GM15510 (cell line): ENCODE data around the gene TMEM14A.

ENCODE experiments used
- POLR2A ChIP-seq: IDR thresholded peaks from 3 replicates; pipeline ENCODE4 v1.6.1; 2011; ENCODE audit warnings: borderline replicate concordance; ENCODE audit not compliant: insufficient read length; ENCODE audit errors: extremely low read depth

The TMEM14A gene

DNA sequence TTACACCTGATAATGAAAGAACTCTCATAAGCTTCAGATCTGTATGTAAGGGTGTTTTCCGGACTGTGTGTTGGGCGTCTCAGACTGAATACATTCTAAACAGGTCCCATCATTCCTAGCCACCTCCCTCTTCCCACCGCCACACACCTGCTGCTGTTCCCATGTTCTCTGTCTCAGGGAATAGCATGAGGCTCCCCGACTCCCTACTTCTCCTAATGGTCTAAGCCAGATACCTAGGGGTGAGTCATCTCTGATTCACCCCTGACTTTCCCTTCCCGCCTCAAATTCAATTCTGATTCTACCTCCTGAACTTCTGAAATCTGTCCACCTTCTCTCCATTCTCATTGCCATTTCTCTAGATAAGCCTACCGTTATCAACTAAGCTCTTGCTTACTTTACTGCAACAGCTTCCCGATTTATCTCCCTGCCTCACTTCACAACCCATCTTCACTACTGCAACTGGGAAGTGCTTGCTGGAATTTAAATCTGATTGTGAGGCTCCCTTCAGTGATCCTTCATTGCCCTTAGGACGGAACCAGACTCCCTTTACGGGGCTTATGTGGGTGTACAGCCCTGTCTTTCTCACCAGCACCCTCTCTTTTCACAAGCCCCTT, 1.6 kb downstream of the TMEM14A start:
- no peak for TF ChIP-seq POLR2A

- no peak for TF ChIP-seq POLR2A
Measured at GRCh38 chr6:52674666-52675065, 3.8 kb downstream of the TMEM14A start.

- no peak for TF ChIP-seq POLR2A
Measured at GRCh38 chr6:52675372-52675771, 4.5 kb downstream of the TMEM14A start.

- TF ChIP-seq POLR2A, result no peak
Measured at GRCh38 chr6:52681416-52681815, 10.5 kb downstream of the TMEM14A start.

GRCh38 chr6:52686878-52687699, 16.2 kb downstream of the TMEM14A start:
- no peak for TF ChIP-seq POLR2A

- TF ChIP-seq POLR2A, result no peak
Measured at GRCh38 chr6:52689857-52690256, 18.9 kb downstream of the TMEM14A start.

DNA sequence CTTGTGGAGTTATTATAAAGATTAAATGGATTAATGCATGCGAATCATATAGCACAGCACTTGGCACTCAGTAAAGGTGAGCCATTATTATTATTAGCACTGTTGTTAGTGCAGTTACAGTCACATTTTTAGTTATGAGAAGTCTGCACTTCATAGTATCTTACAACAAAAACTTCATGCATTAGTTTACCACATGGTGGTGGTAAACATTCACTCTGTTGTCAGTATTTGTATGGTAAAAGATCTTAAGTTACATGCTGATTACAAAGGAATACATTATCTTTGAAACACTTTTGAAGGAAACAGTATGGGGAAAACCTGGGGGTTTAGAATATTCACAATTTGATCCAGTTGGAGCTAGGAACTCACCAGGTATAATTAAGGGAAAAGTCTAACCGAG, 20.8 kb downstream of the TMEM14A start:
- no peak for TF ChIP-seq POLR2A

GRCh38 chr6:52693773-52694172, 22.9 kb downstream of the TMEM14A start:
- no peak for TF ChIP-seq POLR2A

- no peak for TF ChIP-seq POLR2A
Measured at GRCh38 chr6:52694404-52694803, 23.5 kb downstream of the TMEM14A start.

DNA sequence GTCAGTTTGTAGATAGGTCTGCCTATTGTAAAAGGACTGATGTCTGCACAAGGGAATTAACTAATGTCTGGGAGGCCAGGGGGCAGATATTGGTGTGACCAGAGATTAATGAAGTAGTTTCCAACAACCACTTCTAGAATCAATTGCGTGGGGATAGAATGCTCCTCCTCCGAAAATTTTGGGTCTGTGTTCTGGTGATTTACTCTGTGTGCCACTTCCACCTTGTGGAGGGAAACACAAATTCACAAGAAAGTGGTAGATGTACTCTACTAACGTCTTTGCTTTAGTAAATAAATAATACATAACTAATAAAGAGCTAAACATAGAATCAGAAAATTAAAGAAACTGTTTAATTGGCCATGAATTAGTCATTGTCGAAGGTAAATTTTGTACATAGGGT, 25.5 kb downstream of the TMEM14A start:
- no peak for TF ChIP-seq POLR2A

DNA sequence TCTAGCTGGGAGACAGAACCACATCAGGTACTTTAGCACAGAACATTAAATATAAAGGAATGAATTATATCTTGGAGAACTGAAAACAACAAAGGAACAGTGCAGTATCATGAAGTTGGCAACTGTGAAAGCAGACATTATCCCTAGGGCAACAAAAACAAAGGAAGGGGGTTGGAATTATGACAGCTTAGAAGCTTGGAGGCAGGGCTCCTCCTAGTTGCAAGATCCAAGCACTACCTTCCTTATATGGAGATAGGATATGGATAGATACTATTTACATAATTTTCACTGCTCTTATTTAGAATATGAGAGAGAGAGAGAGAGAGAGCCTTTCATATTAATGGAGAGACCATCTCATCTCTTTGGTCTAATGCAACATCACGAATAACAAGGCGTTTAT, 27.0 kb downstream of the TMEM14A start:
- TF ChIP-seq POLR2A, result no peak

- no peak for TF ChIP-seq POLR2A
Measured at GRCh38 chr6:52704060-52704459, 33.1 kb downstream of the TMEM14A start.

DNA sequence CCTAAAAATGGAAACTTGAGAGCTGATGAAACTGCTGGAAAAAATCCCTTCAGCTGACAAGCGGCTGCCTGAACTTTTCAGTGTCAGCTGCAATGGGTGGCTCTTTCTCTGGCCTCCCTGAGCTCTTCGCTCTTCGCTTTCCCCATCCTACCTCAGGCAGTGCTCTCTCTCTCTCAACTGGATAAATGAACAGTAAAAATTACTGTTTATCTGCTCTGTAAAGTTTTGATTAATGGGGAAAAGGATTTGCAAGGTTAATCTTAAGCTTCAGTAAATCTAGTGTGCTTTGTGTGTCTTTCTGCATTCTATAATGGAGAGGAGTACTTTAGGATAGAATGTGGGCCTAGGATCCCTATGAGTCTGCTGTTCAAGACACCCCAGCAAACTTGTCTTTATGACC, 35.1 kb downstream of the TMEM14A start:
- TF ChIP-seq POLR2A, result no peak

- TF ChIP-seq POLR2A, result no peak
Measured at GRCh38 chr6:52707963-52708680, 37.2 kb downstream of the TMEM14A start.

- no peak for TF ChIP-seq POLR2A
Measured at GRCh38 chr6:52712136-52712535, 41.2 kb downstream of the TMEM14A start.

GRCh38 chr6:52718550-52718949, 47.6 kb downstream of the TMEM14A start:
- TF ChIP-seq POLR2A, result no peak

DNA sequence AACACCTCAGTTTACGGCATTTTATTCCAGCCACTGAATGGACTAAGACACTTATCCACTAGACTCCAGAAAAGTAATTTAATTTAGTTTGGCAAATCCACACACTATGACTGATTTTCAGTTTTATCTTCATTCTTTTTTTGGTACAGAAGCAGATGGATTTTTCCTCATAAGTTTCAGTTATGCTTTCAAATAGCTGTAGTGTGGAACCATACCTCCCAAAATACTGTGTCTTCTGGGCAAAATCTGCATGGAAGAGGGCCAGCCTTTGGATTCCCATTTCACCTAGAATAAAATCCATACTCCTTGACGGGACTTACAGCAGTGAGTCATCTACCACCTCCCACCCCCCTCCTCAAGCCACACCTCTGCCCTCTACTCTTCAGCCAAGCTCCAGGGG, 49.4 kb downstream of the TMEM14A start:
- TF ChIP-seq POLR2A, result no peak

- TF ChIP-seq POLR2A, result no peak
Measured at GRCh38 chr6:52724042-52724405, 53.1 kb downstream of the TMEM14A start.
